Measurements from ENCODE around the gene NTM. TPM values are rescaled to one million over a fixed set of nuclear protein-coding genes. Genes with fewer than 3 reads are reported as not detected.

Gene NTM
- polyA plus RNA-seq, 1 donor (not counting 4 experiments of a cell fraction or from before 2014, with no cell fraction given) = 47.9 TPM

- Histone ChIP-seq H3K9me3 (ENCODE audit: control insufficient read depth, low read depth, low read length) (no peaks in the 10 kb centered on the region), H3K4me2 (ENCODE audit: control insufficient read depth, extremely low read depth, insufficient read depth, low read depth, low read length) (no peak overlapping the region), H4K20me1 (ENCODE audit: control insufficient read depth, extremely low read depth, insufficient read depth, low read length) (no peaks in the 10 kb centered on the region), H3K27ac (ENCODE audit: control insufficient read depth, insufficient read depth, low read length) (no peak overlapping the region), H3K27me3 (ENCODE audit: control insufficient read depth, extremely low read depth, insufficient read depth, low read length) (no peaks in the 10 kb centered on the region), H3K9me1 (ENCODE audit: control insufficient read depth, extremely low read depth, insufficient read depth, low read length) (no peaks in the 10 kb centered on the region), H3K4me3 (ENCODE audit: control insufficient read depth in 2 of 3, extremely low read depth in 1 of 3, insufficient read depth in 2 of 3, low read depth in 1 of 3, low read length in 3 of 3) (no peak overlapping the region), H2AFZ (ENCODE audit: control insufficient read depth, low read length) (no peak overlapping the region), H3K79me2 (ENCODE audit: control insufficient read depth, insufficient read depth, low read length) (no peaks in the 10 kb centered on the region), H3K36me3 (ENCODE audit: control insufficient read depth in 2 of 2, extremely low read depth in 1 of 2, insufficient read depth in 2 of 2, low read length in 2 of 2) (no peaks in the 10 kb centered on the region), H3K4me1 (ENCODE audit: control insufficient read depth, extremely low read depth, insufficient read depth, low read length) (no peaks in the 10 kb centered on the region), H3K9ac (ENCODE audit: control insufficient read depth, extremely low read depth, insufficient read depth, low read length) (no peak overlapping the region)
- no peak for DNase-seq (ENCODE audit: low read depth, low spot score)
- dilution Hi-C loops (cut with MboI; ENCODE audit: extremely low pct_ligation_motif_present, low sequenced_read_pairs) = no loop called here
- TF ChIP-seq CTCF (optimal IDR thresholded peaks at IDR 0.05 in 1 of 3, IDR thresholded peaks at IDR 0.05 in 1 of 3, conservative IDR thresholded peaks at IDR 0.05 in 1 of 3; ENCODE audit: extremely low read depth in 1 of 3, insufficient read depth in 2 of 3, low read length in 3 of 3) (no peak), EZH2 (IDR thresholded peaks at IDR 0.05; ENCODE audit: low read length) (no peak)
- no peak for FAIRE-seq
Measured at GRCh38 chr11:132096132-132096825, 725.9 kb downstream of the NTM start.

- DNase-seq (ENCODE audit: low read depth, low spot score) (no peak), FAIRE-seq (no peak)
- H3K79me2 ChIP-seq (ENCODE audit: control insufficient read depth, insufficient read depth, low read length) = no peaks in the 10 kb centered on the region
- no peak overlapping the region for H3K27ac ChIP-seq (ENCODE audit: control insufficient read depth, insufficient read depth, low read length)
- H3K4me1 ChIP-seq (ENCODE audit: control insufficient read depth, extremely low read depth, insufficient read depth, low read length) = no peaks in the 10 kb centered on the region
- dilution Hi-C loops (cut with MboI; ENCODE audit: extremely low pct_ligation_motif_present, low sequenced_read_pairs) = no loop called here
- no peaks in the 10 kb centered on the region for H3K36me3 ChIP-seq (ENCODE audit: control insufficient read depth in 2 of 2, extremely low read depth in 1 of 2, insufficient read depth in 2 of 2, low read length in 2 of 2)
- no peak overlapping the region for H3K4me3 ChIP-seq (ENCODE audit: control insufficient read depth in 2 of 3, extremely low read depth in 1 of 3, insufficient read depth in 2 of 3, low read depth in 1 of 3, low read length in 3 of 3)
- no peaks in the 10 kb centered on the region for H3K9me1 ChIP-seq (ENCODE audit: control insufficient read depth, extremely low read depth, insufficient read depth, low read length)
- H4K20me1 ChIP-seq (ENCODE audit: control insufficient read depth, extremely low read depth, insufficient read depth, low read length) = no peaks in the 10 kb centered on the region
- no peak overlapping the region for H2AFZ ChIP-seq (ENCODE audit: control insufficient read depth, low read length)
- H3K9ac ChIP-seq (ENCODE audit: control insufficient read depth, extremely low read depth, insufficient read depth, low read length) = no peak overlapping the region
- H3K27me3 ChIP-seq (ENCODE audit: control insufficient read depth, extremely low read depth, insufficient read depth, low read length) = no peaks in the 10 kb centered on the region
- H3K9me3 ChIP-seq (ENCODE audit: control insufficient read depth, low read depth, low read length) = no peaks in the 10 kb centered on the region
- peak; percentile 48 to 68 (median 53) for TF ChIP-seq CTCF (optimal IDR thresholded peaks at IDR 0.05 in 1 of 3, IDR thresholded peaks at IDR 0.05 in 1 of 3, conservative IDR thresholded peaks at IDR 0.05 in 1 of 3; ENCODE audit: extremely low read depth in 1 of 3, insufficient read depth in 2 of 3, low read length in 3 of 3)
- TF ChIP-seq EZH2 (IDR thresholded peaks at IDR 0.05; ENCODE audit: low read length) = no peak
- H3K4me2 ChIP-seq (ENCODE audit: control insufficient read depth, extremely low read depth, insufficient read depth, low read depth, low read length) = no peak overlapping the region
Measured at GRCh38 chr11:132099692-132100091, 729.3 kb downstream of the NTM start.
